ENCODE data around the gene KLHL2. TPM values are rescaled to one million over a fixed set of nuclear protein-coding genes. Genes with fewer than 3 reads are reported as not detected.

Gene KLHL2
- total RNA-seq, 1 donor from 2014 or later = 51.8 TPM

- no peak for DNase-seq (ENCODE audit: low spot score)
These were observed 154.4 kb downstream of the KLHL2 start for GRCh38 chr4:165361810-165362209.

- DNase-seq (ENCODE audit: low spot score) = no peak
These were observed 157.2 kb downstream of the KLHL2 start for GRCh38 chr4:165364452-165365080.

- no peak for DNase-seq (ENCODE audit: low spot score)
These were observed 159.7 kb downstream of the KLHL2 start for GRCh38 chr4:165367040-165367439.

GRCh38 chr4:165368114-165368513, 160.8 kb downstream of the KLHL2 start:
- no peak for DNase-seq (ENCODE audit: low spot score)

GRCh38 chr4:165368567-165368966, 161.2 kb downstream of the KLHL2 start:
- DNase-seq (ENCODE audit: low spot score) = no peak

- no peak for DNase-seq (ENCODE audit: low spot score)
These were observed 162.2 kb downstream of the KLHL2 start for GRCh38 chr4:165369522-165369921.

- DNase-seq (ENCODE audit: low spot score) = no peak
These were observed 163.2 kb downstream of the KLHL2 start for GRCh38 chr4:165370530-165370929.

Other genes starting within 250 kb of the KLHL2 start
- gene TRIM61, start 229.9 kb upstream of the KLHL2 start, total RNA-seq (ENCODE audit: insufficient read depth, low replicate concordance) = 12.3 TPM
- gene TRIM60, start 175.6 kb upstream of the KLHL2 start, total RNA-seq (ENCODE audit: insufficient read depth, low replicate concordance) = 2.2 TPM
- 1.2 TPM for gene TRIM75, start 153.7 kb upstream of the KLHL2 start, total RNA-seq (ENCODE audit: insufficient read depth, low replicate concordance)
- gene TMEM192, start 94.7 kb upstream of the KLHL2 start, total RNA-seq (ENCODE audit: insufficient read depth, low replicate concordance) = 12.5 TPM
- 104 TPM for gene MSMO1, start 120.1 kb downstream of the KLHL2 start, total RNA-seq (ENCODE audit: insufficient read depth, low replicate concordance)
- 151 TPM for gene CPE, start 171.4 kb downstream of the KLHL2 start, total RNA-seq (ENCODE audit: insufficient read depth, low replicate concordance)